DND-41 (cell line): ENCODE results near the gene CEP41.
A peak's percentile ranks its signal among the peaks of the same experiment; 100 is the strongest.

ENCODE experiments used
- ATAC-seq: fragments of 200-7000 bp; cut with Tn5 transposase; 3 replicates; pipeline ENCODE4 v1.9.1; 2021; ENCODE audit warnings: low read depth; ENCODE audit not compliant: insufficient read depth
- DNase-seq: peaks from one replicate; pipeline ENCODE4 v3.0.0-alpha.2; 2020
- H2AFZ ChIP-seq: 2 replicates; pipeline ENCODE4 v1.6.0; 2012; ENCODE audit warnings: low read depth, low read length
- H3K27ac ChIP-seq: 2 replicates; pipeline ENCODE4 v1.5.1; 2012; ENCODE audit warnings: low read length, inconsistent platforms
- H3K27me3 ChIP-seq: fragments of 200-600 bp; sonication (generic); 2 replicates; pipeline ENCODE4 v1.6.0; 2012; ENCODE audit warnings: low read length, mild to moderate bottlenecking, inconsistent platforms; ENCODE audit not compliant: insufficient read depth, poor library complexity
- H3K36me3 ChIP-seq: 2 replicates; pipeline ENCODE4 v1.5.1; 2012; ENCODE audit warnings: low read length, inconsistent platforms; ENCODE audit not compliant: insufficient read depth
- H3K4me1 ChIP-seq: 2 replicates; pipeline ENCODE4 v1.5.1; 2012; ENCODE audit warnings: mild to moderate bottlenecking, low read length; ENCODE audit not compliant: insufficient read depth
- H3K4me2 ChIP-seq: 2 replicates; pipeline ENCODE4 v1.6.0; 2012; ENCODE audit warnings: mild to moderate bottlenecking, moderate library complexity, low read length, inconsistent platforms; ENCODE audit not compliant: insufficient read depth
- H3K4me3 ChIP-seq, 2 experiments: fragments of 200-600 bp in 1 of 2; shearing (Covaris generic) in 1 of 2; 2 replicates each; pipeline ENCODE4 v1.5.1; 2012 to 2016; ENCODE audit warnings: inconsistent platforms in 2 of 2, low read length in 2 of 2, mild to moderate bottlenecking in 2 of 2, low read depth in 1 of 2, moderate library complexity in 1 of 2
- H3K79me2 ChIP-seq: 2 replicates; pipeline ENCODE4 v1.6.0; 2012; ENCODE audit warnings: low read length, inconsistent platforms; ENCODE audit not compliant: insufficient read depth
- H3K9ac ChIP-seq: 2 replicates; pipeline ENCODE4 v1.6.0; 2012; ENCODE audit warnings: low read depth, mild to moderate bottlenecking, inconsistent platforms, low read length, moderate library complexity
- H3K9me3 ChIP-seq: 2 replicates; pipeline ENCODE4 v1.5.1; 2012; ENCODE audit warnings: low read length, moderate library complexity, mild to moderate bottlenecking, inconsistent platforms; ENCODE audit not compliant: insufficient read depth, severe bottlenecking
- H4K20me1 ChIP-seq: 2 replicates; pipeline ENCODE4 v1.6.0; 2012; ENCODE audit warnings: low read length; ENCODE audit not compliant: insufficient read depth
- CTCF ChIP-seq: IDR thresholded peaks from 2 replicates; pipeline ENCODE4 v1.5.1; 2012; ENCODE audit warnings: borderline replicate concordance, low read length, moderate library complexity, mild to moderate bottlenecking; ENCODE audit not compliant: poor library complexity, severe bottlenecking; ENCODE audit errors: extremely low read depth
- EZH2 ChIP-seq: IDR thresholded peaks from 3 replicates; pipeline ENCODE4 v1.6.1; 2012; ENCODE audit warnings: borderline replicate concordance, low read depth, mild to moderate bottlenecking, moderate library complexity, low read length, inconsistent platforms; ENCODE audit not compliant: severe bottlenecking

CEP41 gene

GRCh38 chr7:130396109-130396508 lies 44.7 kb downstream of the CEP41 start:
- Histone ChIP-seq H3K4me2 (no peak overlapping the region), H3K27ac (no peak overlapping the region), H3K36me3 (no peaks in the 10 kb centered on the region; the same call in 1 of the 2 replicates), H3K79me2 (no peaks in the 10 kb centered on the region), H4K20me1 (no peaks in the 10 kb centered on the region), H3K27me3 (no peaks in the 10 kb centered on the region), H3K4me1 (peaks cover 7% of the 10 kb centered on the region), H3K9ac (no peak overlapping the region), H3K9me3 (no peaks in the 10 kb centered on the region), H2AFZ (no peak overlapping the region), H3K4me3 (no peak overlapping the region)
- TF ChIP-seq CTCF = no peak
- TF ChIP-seq EZH2 = no peak
- no peak for DNase-seq
- no peak for ATAC-seq

GRCh38 chr7:130395421-130395820 lies 45.4 kb downstream of the CEP41 start:
- Histone ChIP-seq H3K4me1 (peaks cover 7% of the 10 kb centered on the region), H3K9ac (no peak overlapping the region), H3K4me2 (no peak overlapping the region), H3K9me3 (no peaks in the 10 kb centered on the region), H4K20me1 (no peaks in the 10 kb centered on the region), H3K27ac (no peak overlapping the region), H2AFZ (no peak overlapping the region), H3K79me2 (no peaks in the 10 kb centered on the region), H3K27me3 (no peaks in the 10 kb centered on the region), H3K4me3 (no peak overlapping the region), H3K36me3 (no peaks in the 10 kb centered on the region; the same call in 1 of the 2 replicates)
- DNase-seq = no peak
- TF ChIP-seq CTCF (no peak), EZH2 (no peak)
- no peak for ATAC-seq

- no peak overlapping the region for H3K27ac ChIP-seq
- H3K27me3 ChIP-seq = no peaks in the 10 kb centered on the region
- DNase-seq = peak; percentile 41
- H3K9ac ChIP-seq = no peak overlapping the region
- peak overlapping the region; percentile 17; the same call in 1 of the 2 replicates for H3K4me2 ChIP-seq
- TF ChIP-seq CTCF = peak; percentile 23
- no peak for TF ChIP-seq EZH2
- H3K36me3 ChIP-seq = no peaks in the 10 kb centered on the region; the same call in 1 of the 2 replicates
- H2AFZ ChIP-seq = no peak overlapping the region; the same call in 1 of the 2 replicates
- no peaks in the 10 kb centered on the region for H3K79me2 ChIP-seq
- peaks cover 7% of the 10 kb centered on the region for H3K4me1 ChIP-seq
- no peaks in the 10 kb centered on the region for H3K9me3 ChIP-seq
- peak; percentile 91 for ATAC-seq
- H3K4me3 ChIP-seq = no peak overlapping the region
- no peaks in the 10 kb centered on the region for H4K20me1 ChIP-seq
These were observed 46.2 kb downstream of the CEP41 start for GRCh38 chr7:130394421-130395195.
